Activated T-cell treated with anti-CD3 and anti-CD28 coated beads, Interleukin-2, amount 50 U/mL, for 4 hours (primary cell): ENCODE data around the gene ADGRL1. TPM values are rescaled to one million over a fixed set of nuclear protein-coding genes. Genes with fewer than 3 reads are reported as not detected.
"Not testable (repeated sequence)": the region's sequence is repeated elsewhere in the genome, so short reads cannot be mapped to it uniquely, and the experiment has no call there.

ENCODE experiments used
- ATAC-seq, 2 donors: fragments of 200-7000 bp; cut with Tn5 transposase; one replicate each; pipeline ENCODE4 v1.10.0; 2021
- DNase-seq: peaks from one replicate; pipeline ENCODE4 v3.0.0-alpha.2; 2020
- H3K27me3 Mint-ChIP-seq: one replicate; pipeline ENCODE4 v1.8.0; 2021; ENCODE audit warnings: low read depth, mixed read lengths
- H3K36me3 Mint-ChIP-seq: one replicate; pipeline ENCODE4 v1.8.0; 2022; ENCODE audit warnings: mixed read lengths; ENCODE audit not compliant: insufficient read depth
- H3K4me1 Mint-ChIP-seq: one replicate; pipeline ENCODE4 v1.8.0; 2021; ENCODE audit warnings: low read depth, mixed read lengths
- H3K4me3 Mint-ChIP-seq: one replicate; pipeline ENCODE4 v1.8.0; 2021; ENCODE audit warnings: mild to moderate bottlenecking, moderate library complexity, mixed read lengths
- H3K9me3 Mint-ChIP-seq: one replicate; pipeline ENCODE4 v1.8.0; 2021; ENCODE audit warnings: mixed read lengths
- total RNA-seq, 3 donors: library from RNA; stranded (reverse); gene quantifications; one replicate each; pipeline ENCODE4 v1.2.1, GENCODE V29; 2021

ADGRL1 gene
- 10 to 100 TPM; 22.2 to 30.2 (median 23.6) TPM for total RNA-seq

DNA sequence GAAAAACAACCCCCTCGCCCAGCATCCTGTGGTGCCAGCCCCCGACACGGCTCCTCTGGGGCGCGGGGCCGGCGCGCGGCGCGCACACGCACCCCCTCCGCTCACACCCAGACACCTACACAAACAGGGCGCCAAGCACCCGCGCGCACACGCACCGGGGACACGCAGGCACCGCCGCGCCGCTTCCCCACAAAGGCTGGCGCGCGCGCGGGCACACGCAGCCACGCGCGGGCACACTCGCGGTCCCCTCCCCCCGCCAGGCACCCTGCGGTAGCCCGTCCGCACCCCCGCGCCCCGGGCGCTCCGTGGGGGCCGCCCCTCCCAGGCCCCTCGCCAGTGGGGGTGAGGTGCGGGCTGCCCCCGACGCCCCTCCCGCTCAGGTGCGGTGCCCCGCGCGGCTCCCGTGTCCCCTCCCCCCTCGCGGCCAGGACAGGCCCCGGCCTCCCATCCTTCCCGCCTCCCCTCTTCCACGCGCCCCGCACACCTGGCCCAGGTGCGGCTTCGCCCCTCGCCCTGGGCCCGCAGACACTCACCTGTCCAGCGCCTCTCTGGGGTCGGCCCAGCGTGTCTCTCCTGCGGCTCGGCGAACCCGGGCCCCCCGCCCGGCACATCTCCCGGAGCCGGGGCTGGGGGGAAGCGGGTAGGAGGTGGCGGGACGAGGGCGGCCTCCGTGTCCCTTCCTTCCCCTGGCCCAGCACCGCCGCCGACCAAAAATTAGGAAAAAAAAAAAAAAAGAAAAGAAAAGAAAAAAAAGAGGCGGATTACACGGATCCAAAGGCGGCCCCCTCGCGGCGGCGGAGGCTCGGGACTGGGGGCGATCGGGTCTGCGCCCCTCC, at the start of gene ADGRL1:
Gene ADGRL1 (minus strand): TSS at position 718 of the 836 bp plus-strand sequence. CDS start 22,567 bp downstream, outside the sequence.
- peak within 1 kb of the TSS; percentile 88 for H3K4me3 Mint-ChIP-seq
- not testable (repeated sequence) for ATAC-seq

DNA sequence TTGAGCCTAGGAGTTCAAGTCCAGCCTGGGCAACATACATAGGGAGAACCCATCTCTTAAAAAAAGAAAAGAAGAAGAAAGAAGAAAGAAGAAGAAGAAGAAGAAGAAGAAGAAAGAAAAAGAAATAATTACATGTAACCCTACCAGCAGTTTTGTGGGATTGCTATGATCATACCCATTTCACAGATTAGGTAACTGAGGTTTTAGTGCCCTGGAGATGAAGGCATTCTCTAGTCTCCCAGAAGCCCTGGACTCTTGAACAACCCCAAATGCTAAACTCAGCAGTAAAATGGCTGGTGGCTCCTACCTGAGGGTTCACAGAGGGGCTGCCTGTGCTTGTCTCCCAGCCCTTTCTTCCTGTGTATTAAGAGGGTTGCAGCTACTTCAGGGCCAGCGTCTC, 49.3 kb upstream of the ADGRL1 start:
- H3K9me3 Mint-ChIP-seq, H3K36me3 Mint-ChIP-seq, H3K27me3 Mint-ChIP-seq, ATAC-seq, DNase-seq, H3K4me1 Mint-ChIP-seq, H3K4me3 Mint-ChIP-seq: not testable (repeated sequence)

More for the DNA sequence above, at the start of gene ADGRL1:
- Mint-ChIP-seq H3K27me3 (peaks cover 17% of the 10 kb centered on the region), H3K4me1 (peaks cover 38% of the 10 kb centered on the region)
- not testable (repeated sequence) for H3K9me3 Mint-ChIP-seq, H3K36me3 Mint-ChIP-seq, DNase-seq

- not testable (repeated sequence) for DNase-seq, ATAC-seq, H3K9me3 Mint-ChIP-seq, H3K27me3 Mint-ChIP-seq, H3K4me3 Mint-ChIP-seq, H3K4me1 Mint-ChIP-seq, H3K36me3 Mint-ChIP-seq
Observed at GRCh38 chr19:14253822-14254599, 48.0 kb upstream of the ADGRL1 start.

GRCh38 chr19:14252136-14252535, 46.2 kb upstream of the ADGRL1 start:
- H3K27me3 Mint-ChIP-seq, DNase-seq, H3K36me3 Mint-ChIP-seq, ATAC-seq, H3K4me3 Mint-ChIP-seq, H3K9me3 Mint-ChIP-seq, H3K4me1 Mint-ChIP-seq: not testable (repeated sequence)

DNA sequence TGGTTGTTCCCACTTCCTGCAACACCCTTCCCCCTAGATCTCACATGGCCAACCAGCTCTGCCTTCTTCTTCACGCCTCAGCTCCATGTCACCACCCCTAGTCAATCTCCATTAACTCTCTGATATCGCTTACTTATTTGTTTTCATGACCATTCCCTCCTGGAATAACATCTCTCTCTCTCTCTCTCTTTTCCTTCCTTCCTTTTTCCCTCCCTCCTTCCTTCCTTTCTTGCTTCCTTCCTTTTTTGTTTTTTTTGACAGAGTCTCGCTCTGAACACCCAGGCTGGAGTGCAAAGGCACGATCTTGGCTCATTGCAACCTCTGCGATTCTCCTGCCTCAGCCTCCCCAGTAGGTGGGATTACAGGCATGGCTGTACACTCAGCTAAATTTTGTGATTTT, 44.9 kb upstream of the ADGRL1 start:
- no peaks in the 10 kb centered on the region for H3K9me3 Mint-ChIP-seq
- H3K36me3 Mint-ChIP-seq = no peaks in the 10 kb centered on the region
- no peaks in the 10 kb centered on the region for H3K27me3 Mint-ChIP-seq
- H3K4me3 Mint-ChIP-seq = no peak overlapping the region
- ATAC-seq = no peak
- no peak for DNase-seq
- H3K4me1 Mint-ChIP-seq = peaks cover 5% of the 10 kb centered on the region

DNA sequence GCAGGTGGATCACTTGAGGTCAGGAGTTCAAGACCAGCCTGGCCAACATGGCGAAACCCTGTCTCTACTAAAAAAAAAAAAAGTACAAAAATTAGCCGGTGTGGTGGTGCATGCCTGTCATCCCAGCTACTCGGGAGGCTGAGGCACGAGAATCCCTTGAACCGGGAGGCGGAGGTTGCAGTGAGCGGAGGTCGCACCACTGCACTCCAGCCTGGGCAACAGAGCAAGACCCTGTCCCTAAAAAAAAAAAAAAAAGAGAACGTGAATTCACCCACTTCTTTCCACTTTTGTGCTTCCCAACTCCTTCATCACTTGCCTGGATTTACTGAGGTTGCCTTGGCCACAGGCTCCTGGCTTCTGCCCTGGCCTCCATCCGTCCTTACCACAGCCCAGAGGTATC, 44.3 kb upstream of the ADGRL1 start:
- not testable (repeated sequence) for DNase-seq, H3K36me3 Mint-ChIP-seq, ATAC-seq, H3K27me3 Mint-ChIP-seq, H3K4me1 Mint-ChIP-seq, H3K9me3 Mint-ChIP-seq, H3K4me3 Mint-ChIP-seq

DNA sequence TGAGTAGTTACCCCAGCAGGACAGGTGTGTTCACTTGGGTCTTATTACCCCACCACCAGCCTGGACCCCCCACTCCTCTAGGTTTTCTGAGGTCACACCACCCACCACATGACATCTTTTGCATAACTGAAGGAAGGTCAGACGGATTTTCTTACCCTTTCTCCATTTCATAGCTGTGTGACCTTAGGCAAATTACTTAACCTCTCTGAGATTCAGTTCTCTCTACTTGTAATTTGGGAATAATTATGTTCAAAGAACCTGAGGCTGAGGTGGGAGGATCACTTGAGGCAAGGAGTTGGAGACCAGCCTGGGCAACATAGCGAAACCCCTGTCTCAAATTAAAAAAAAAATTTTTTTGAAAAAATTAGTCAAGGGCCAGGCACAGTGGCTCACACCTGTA, 43.9 kb upstream of the ADGRL1 start:
- peak overlapping the region; percentile 67 for H3K4me3 Mint-ChIP-seq
- H3K9me3 Mint-ChIP-seq, H3K36me3 Mint-ChIP-seq, DNase-seq, H3K27me3 Mint-ChIP-seq, H3K4me1 Mint-ChIP-seq, ATAC-seq: not testable (repeated sequence)

DNA sequence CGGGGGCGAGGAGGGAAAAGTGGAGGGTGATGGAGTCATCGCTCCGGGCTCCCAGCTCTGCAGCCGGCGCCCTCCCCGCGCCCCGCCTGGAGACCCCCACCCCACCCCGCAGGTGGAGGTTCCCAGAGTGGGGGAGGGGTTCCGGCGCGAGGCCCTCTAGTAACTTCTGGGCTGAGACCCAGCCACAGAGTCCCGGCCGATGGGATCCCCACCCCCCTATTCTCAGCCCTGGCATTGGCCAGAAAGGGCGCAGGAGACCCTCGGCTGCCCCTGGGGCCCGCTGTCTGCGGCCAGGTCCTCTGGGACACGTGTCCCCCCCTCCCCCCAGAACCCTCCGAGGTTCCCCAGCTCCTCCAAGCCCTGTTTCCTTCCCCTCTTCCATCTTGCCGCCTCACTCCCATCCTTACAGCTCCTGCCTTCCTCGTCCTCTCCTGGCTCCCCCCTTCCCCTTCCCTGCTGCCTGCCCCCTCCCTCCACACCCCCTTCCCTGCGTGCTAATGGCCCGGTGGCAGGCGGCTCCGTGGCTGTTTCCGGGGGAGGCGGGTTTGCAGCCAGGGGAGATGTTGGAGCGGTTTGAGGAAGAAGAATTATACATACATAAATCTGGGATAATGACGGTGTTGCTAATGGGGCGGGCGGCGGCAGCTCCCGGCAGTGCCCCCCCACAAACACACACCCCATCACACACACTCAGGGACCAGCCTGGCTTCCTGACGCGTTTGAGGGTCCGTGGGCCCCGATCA, 43.2 kb upstream of the ADGRL1 start:
- DNase-seq (peak; percentile 14), ATAC-seq (peak; percentile 52 to 53)
- H3K4me3 Mint-ChIP-seq = peak overlapping the region; percentile 67
- H3K27me3 Mint-ChIP-seq, H3K9me3 Mint-ChIP-seq, H3K4me1 Mint-ChIP-seq, H3K36me3 Mint-ChIP-seq: not testable (repeated sequence)

- DNase-seq = peak; percentile 37
- Mint-ChIP-seq H3K4me1 (peaks cover 3% of the 10 kb centered on the region), H3K36me3 (no peaks in the 10 kb centered on the region), H3K27me3 (no peaks in the 10 kb centered on the region), H3K4me3 (peak overlapping the region; percentile 43), H3K9me3 (no peaks in the 10 kb centered on the region)
- ATAC-seq = peak; percentile 64 to 68
Observed at GRCh38 chr19:14248578-14249011, 42.6 kb upstream of the ADGRL1 start.

- peak overlapping the region; percentile 65 for H3K4me3 Mint-ChIP-seq
- H3K27me3 Mint-ChIP-seq = not testable (repeated sequence)
Observed at GRCh38 chr19:14247548-14248471, 41.8 kb upstream of the ADGRL1 start.

GRCh38 chr19:14247205-14247547, 41.2 kb upstream of the ADGRL1 start:
- not testable (repeated sequence) for H3K36me3 Mint-ChIP-seq, ATAC-seq

More at GRCh38 chr19:14247548-14248471, 41.8 kb upstream of the ADGRL1 start:
- ATAC-seq = peak; percentile 34 to 42
- H3K4me1 Mint-ChIP-seq, H3K9me3 Mint-ChIP-seq, H3K36me3 Mint-ChIP-seq, DNase-seq: not testable (repeated sequence)

DNA sequence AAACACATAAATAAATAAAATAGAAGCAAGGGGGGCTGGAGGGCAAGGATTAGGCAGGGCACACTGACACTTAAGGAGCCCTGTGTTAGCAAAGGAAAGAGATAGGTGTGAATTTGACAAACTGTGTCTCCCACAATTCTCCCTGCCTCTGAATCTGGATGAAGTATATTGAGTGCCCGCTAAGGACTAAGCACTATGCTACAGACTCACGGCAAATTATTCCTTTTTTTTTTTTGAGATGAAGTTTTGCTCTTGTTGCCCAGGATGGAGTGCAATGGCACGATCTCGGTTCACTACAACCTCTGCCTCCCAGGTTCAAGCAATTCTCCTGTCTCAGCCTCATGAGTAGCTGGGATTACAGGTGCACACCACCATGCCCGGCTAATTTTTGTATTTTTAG, 38.4 kb upstream of the ADGRL1 start:
- not testable (repeated sequence) for H3K4me1 Mint-ChIP-seq, H3K36me3 Mint-ChIP-seq, H3K9me3 Mint-ChIP-seq, DNase-seq, H3K27me3 Mint-ChIP-seq, H3K4me3 Mint-ChIP-seq, ATAC-seq

More at GRCh38 chr19:14247205-14247547, 41.2 kb upstream of the ADGRL1 start:
- not testable (repeated sequence) for DNase-seq, H3K4me1 Mint-ChIP-seq, H3K9me3 Mint-ChIP-seq, H3K27me3 Mint-ChIP-seq
- peak overlapping the region; percentile 29 for H3K4me3 Mint-ChIP-seq

DNA sequence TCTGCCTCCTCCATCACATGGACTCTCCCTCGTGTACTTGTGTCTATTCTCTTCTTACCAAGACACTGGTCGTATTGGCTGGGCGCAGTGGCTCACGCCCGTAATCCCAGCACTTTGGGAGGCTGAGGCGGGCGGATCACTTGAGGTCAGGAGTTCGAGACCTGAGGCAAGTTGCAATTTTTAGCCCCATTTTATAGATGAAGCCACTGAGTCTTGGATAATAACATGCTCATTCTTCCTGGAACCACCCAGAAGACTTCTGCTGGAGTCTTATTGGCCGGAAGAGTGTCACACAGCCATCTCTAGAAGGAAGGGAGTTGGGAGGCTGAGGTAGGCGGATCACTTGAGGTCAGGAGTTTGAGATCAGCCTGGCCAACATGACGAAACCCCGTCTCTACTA, 37.7 kb upstream of the ADGRL1 start:
- not testable (repeated sequence) for H3K9me3 Mint-ChIP-seq, H3K36me3 Mint-ChIP-seq, H3K4me1 Mint-ChIP-seq, ATAC-seq, H3K27me3 Mint-ChIP-seq, DNase-seq, H3K4me3 Mint-ChIP-seq
